LNCaP clone FGC (cell line): Measurements from ENCODE around the gene JAM3.
"Not testable (repeated sequence)": the region's sequence is repeated elsewhere in the genome, so short reads cannot be mapped to it uniquely, and the experiment has no call there.

Source experiments
- DNase-seq: peaks from one replicate; pipeline ENCODE4 v3.0.0-alpha.2; 2011; ENCODE audit warnings: low read depth
- H3K4me3 ChIP-seq: 2 replicates; pipeline ENCODE4 v1.5.1; 2011; ENCODE audit warnings: mild to moderate bottlenecking, low read depth, low read length, control low read depth
- CTCF ChIP-seq: IDR thresholded peaks from 2 replicates; pipeline ENCODE4 v1.5.1; 2012; ENCODE audit warnings: mild to moderate bottlenecking; ENCODE audit not compliant: control insufficient read depth, insufficient read depth; ENCODE audit errors: extremely low read depth

JAM3 gene

GRCh38 chr11:134181707-134182106, 112.8 kb downstream of the JAM3 start:
- no peak for DNase-seq
- TF ChIP-seq CTCF, result no peak
- H3K4me3 ChIP-seq, result no peak overlapping the region

- DNase-seq, result not testable (repeated sequence)
These were observed 119.2 kb downstream of the JAM3 start for GRCh38 chr11:134188092-134188491.

DNA sequence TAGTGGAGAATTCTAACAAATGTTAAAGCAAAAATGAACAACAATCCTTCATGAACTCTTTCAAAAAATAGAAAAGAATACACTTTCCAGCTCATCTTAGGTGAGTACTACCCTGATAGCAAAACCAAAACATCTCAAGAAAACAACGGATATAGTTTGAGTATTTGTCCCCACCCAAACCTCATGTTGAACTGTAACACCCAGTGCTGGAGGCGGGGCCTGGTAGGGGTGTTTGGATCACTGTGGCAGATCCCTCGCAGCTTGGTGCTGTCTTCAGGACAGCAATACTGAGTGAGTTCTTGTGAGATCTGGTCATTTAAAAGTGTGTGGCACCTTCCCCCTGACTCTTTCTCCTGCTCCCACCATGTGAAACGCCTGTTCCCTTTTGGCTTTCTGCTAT, 127.9 kb downstream of the JAM3 start:
- no peak for TF ChIP-seq CTCF
- H3K4me3 ChIP-seq, result no peak overlapping the region

More at GRCh38 chr11:134188092-134188491, 119.2 kb downstream of the JAM3 start:
- H3K4me3 ChIP-seq, result not testable (repeated sequence)

GRCh38 chr11:134199531-134199930, 130.7 kb downstream of the JAM3 start:
- TF ChIP-seq CTCF, result no peak
- no peak overlapping the region for H3K4me3 ChIP-seq
- no peak for DNase-seq

More for the DNA sequence above, 127.9 kb downstream of the JAM3 start:
- DNase-seq, result no peak

GRCh38 chr11:134200688-134201087, 131.8 kb downstream of the JAM3 start:
- no peak for DNase-seq
- H3K4me3 ChIP-seq, result no peak overlapping the region
- no peak for TF ChIP-seq CTCF
